IMR-90 (cell line): Measurements from ENCODE around the gene LRFN2. TPM values are rescaled to one million over a fixed set of nuclear protein-coding genes. Genes with fewer than 3 reads are reported as not detected.

Experiments used
- ATAC-seq: fragments of 200-7000 bp; cut with Tn5 transposase; 2 replicates; pipeline ENCODE4 v1.9.1; 2020; ENCODE audit warnings: low read depth, mild to moderate bottlenecking, moderate library complexity
- BruUV-seq: library from RNA; stranded (reverse); fragments of 400-500 nt; replicated peaks from 2 replicates; lab custom pipeline; 2021; lab: Mats Ljungman, UMichigan
- CTCF ChIA-PET: fragments of 300-600 bp; formaldehyde crosslinking; extraction: SDS; loops from one replicate; lab custom pipeline; 2021; ENCODE audit warnings: antibody characterized with exemption; lab: Yijun Ruan, JAX
- POLR2A ChIA-PET: fragments of 300-600 bp; sonication (Branson Sonifier 250); formaldehyde crosslinking; loops from one replicate; lab custom pipeline; 2022; ENCODE audit warnings: antibody characterized with exemption; ENCODE audit not compliant: unreplicated experiment; lab: Charles Lee
- DNase-seq: peaks from one replicate; pipeline ENCODE4 v3.0.0; 2013
- H2AFZ ChIP-seq: replicated peaks from 2 replicates; pipeline ENCODE3; 2013; ENCODE audit warnings: low read length, mild to moderate bottlenecking; ENCODE audit not compliant: poor library complexity
- H2AK5ac ChIP-seq: 2 replicates; pipeline ENCODE4 v1.6.1; 2013; ENCODE audit warnings: low read depth, low read length, inconsistent platforms
- H2AK9ac ChIP-seq: replicated peaks from 2 replicates; pipeline ENCODE3; 2013; ENCODE audit warnings: mild to moderate bottlenecking, low read depth, low read length, moderate library complexity; ENCODE audit not compliant: poor library complexity
- H2BK120ac ChIP-seq: 2 replicates; pipeline ENCODE4 v1.6.1; 2013; ENCODE audit warnings: low read depth, low read length, inconsistent platforms
- H2BK15ac ChIP-seq: 3 replicates; pipeline ENCODE4 v1.6.1; 2013; ENCODE audit warnings: low read depth, low read length, inconsistent platforms
- H2BK20ac ChIP-seq: 2 replicates; pipeline ENCODE4 v1.6.1; 2013; ENCODE audit warnings: low read depth, mild to moderate bottlenecking, inconsistent platforms, low read length, moderate library complexity
- H2BK5ac ChIP-seq: 2 replicates; pipeline ENCODE4 v1.6.1; 2013; ENCODE audit warnings: mild to moderate bottlenecking, low read depth, low read length, inconsistent platforms; ENCODE audit not compliant: poor library complexity, severe bottlenecking
- H3K14ac ChIP-seq: replicated peaks from 2 replicates; pipeline ENCODE4 v1.6.1; 2013; ENCODE audit warnings: low read depth, low read length, inconsistent platforms
- H3K18ac ChIP-seq: 2 replicates; pipeline ENCODE4 v1.6.1; 2013; ENCODE audit warnings: low read depth, low read length, control low read depth
- H3K23ac ChIP-seq: 2 replicates; pipeline ENCODE4 v1.6.1; 2013; ENCODE audit warnings: low read depth, low read length, inconsistent platforms
- H3K27ac ChIP-seq: 2 replicates; pipeline ENCODE4 v1.5.1; 2013; ENCODE audit warnings: mild to moderate bottlenecking, control low read depth, low read length; ENCODE audit not compliant: insufficient read depth
- H3K27me3 ChIP-seq: 2 replicates; pipeline ENCODE4 v1.6.1; 2013; ENCODE audit warnings: low read length; ENCODE audit not compliant: control insufficient read depth, insufficient read depth
- H3K36me3 ChIP-seq: 2 replicates; pipeline ENCODE4 v1.6.1; 2013; ENCODE audit warnings: low read length, mixed read lengths; ENCODE audit not compliant: control insufficient read depth, insufficient read depth
- H3K4ac ChIP-seq: 2 replicates; pipeline ENCODE4 v1.6.1; 2013; ENCODE audit warnings: low read depth, low read length, inconsistent platforms
- H3K4me1 ChIP-seq: 2 replicates; pipeline ENCODE4 v1.6.1; 2013; ENCODE audit warnings: low read length, mixed read lengths; ENCODE audit not compliant: control insufficient read depth, insufficient read depth
- H3K4me2 ChIP-seq: 2 replicates; pipeline ENCODE4 v1.6.1; 2013; ENCODE audit warnings: low read depth, mild to moderate bottlenecking, control low read depth, low read length, moderate library complexity
- H3K4me3 ChIP-seq: 2 replicates; pipeline ENCODE4 v1.5.1; 2013; ENCODE audit warnings: low read depth, mild to moderate bottlenecking, control low read depth, low read length, moderate library complexity; ENCODE audit not compliant: insufficient read depth
- H3K56ac ChIP-seq: 2 replicates; pipeline ENCODE4 v1.6.1; 2013; ENCODE audit warnings: low read length, inconsistent platforms; ENCODE audit not compliant: insufficient read depth; ENCODE audit errors: extremely low read depth
- H3K79me1 ChIP-seq, 2 experiments: 2 replicates each; pipeline ENCODE4 v1.6.1; 2013; ENCODE audit warnings: low read length in 2 of 2, inconsistent platforms in 1 of 2, low read depth in 1 of 2
- H3K9ac ChIP-seq: 2 replicates; pipeline ENCODE4 v1.6.1; 2013; ENCODE audit warnings: low read depth, low read length, control low read depth
- H3K9me1 ChIP-seq: 2 replicates; pipeline ENCODE4 v1.6.1; 2013; ENCODE audit warnings: low read length, inconsistent platforms; ENCODE audit not compliant: insufficient read depth
- H3K9me3 ChIP-seq: 2 replicates; pipeline ENCODE4 v1.6.1; 2013; ENCODE audit warnings: low read length; ENCODE audit not compliant: control insufficient read depth, insufficient read depth
- H4K20me1 ChIP-seq: 2 replicates; pipeline ENCODE4 v1.6.1; 2013; ENCODE audit warnings: low read length, inconsistent platforms; ENCODE audit not compliant: insufficient read depth
- H4K5ac ChIP-seq: 2 replicates; pipeline ENCODE4 v1.6.1; 2013; ENCODE audit warnings: mild to moderate bottlenecking, low read depth, low read length, control low read depth
- H4K8ac ChIP-seq, 2 experiments: 2 replicates each; pipeline ENCODE4 v1.6.1; 2013; ENCODE audit warnings: low read depth in 2 of 2, low read length in 2 of 2, control low read depth in 1 of 2, inconsistent platforms in 1 of 2
- H4K91ac ChIP-seq: 2 replicates; pipeline ENCODE4 v1.6.1; 2013; ENCODE audit warnings: low read depth, low read length, inconsistent platforms; ENCODE audit not compliant: insufficient read depth
- BHLHE40 ChIP-seq: fragments of 150-350 bp; IDR thresholded peaks from 2 replicates; pipeline ENCODE4 v1.6.1; 2016; ENCODE audit warnings: mild to moderate bottlenecking, low read depth, low read length
- CHD1 ChIP-seq: IDR thresholded peaks from 2 replicates; pipeline ENCODE4 v1.6.1; 2012; ENCODE audit warnings: low read depth, low read length, improper control_type of control experiment
- FOS ChIP-seq: fragments of 150-350 bp; IDR thresholded peaks from 2 replicates; pipeline ENCODE4 v1.6.1; 2016; ENCODE audit warnings: low read depth, low read length
- MAFK ChIP-seq: IDR thresholded peaks from 2 replicates; pipeline ENCODE4 v1.6.1; 2012; ENCODE audit warnings: low read depth, low read length, improper control_type of control experiment
- MAZ ChIP-seq: IDR thresholded peaks from 2 replicates; pipeline ENCODE4 v1.6.1; 2012; ENCODE audit warnings: low read depth, mild to moderate bottlenecking, low read length, improper control_type of control experiment, moderate library complexity, borderline replicate concordance
- MXI1 ChIP-seq: IDR thresholded peaks from 2 replicates; pipeline ENCODE4 v1.6.1; 2012; ENCODE audit warnings: low read depth, mild to moderate bottlenecking, low read length, moderate library complexity, borderline replicate concordance
- RAD21 ChIP-seq: IDR thresholded peaks from 2 replicates; pipeline ENCODE4 v1.6.1; 2012; ENCODE audit warnings: low read length, improper control_type of control experiment
- RFX5 ChIP-seq: IDR thresholded peaks from 2 replicates; pipeline ENCODE4 v1.8.0; 2012; ENCODE audit warnings: low read depth, mild to moderate bottlenecking, low read length, moderate library complexity
- USF2 ChIP-seq: fragments of 150-350 bp; IDR thresholded peaks from 2 replicates; pipeline ENCODE4 v1.6.1; 2017; ENCODE audit warnings: mild to moderate bottlenecking, antibody characterized with exemption, low read length, low read depth
- WGBS, 2 experiments: methylation state at CpG; one replicate each; pipeline versions ENCODE4 v1.1.5 to v1.1.7; 2013; ENCODE audit warnings: missing lambda C conversion rate in 2 of 2; ENCODE audit not compliant: insufficient read length in 1 of 2; ENCODE audit errors: extremely low coverage in 2 of 2; 5-methylcytosine and 5-hydroxymethylcytosine counted together
- dilution Hi-C: fragments of 300-500 bp; cut with HindIII; formaldehyde crosslinking; loops from one replicate; pipeline ENCODE4 v1.14.3; 2018; ENCODE audit warnings: low sequenced_read_pairs; ENCODE audit not compliant: unreplicated experiment
- in situ Hi-C: fragments of 300-500 bp; cut with MboI; formaldehyde crosslinking; loops from 3 replicates; pipeline ENCODE4 v1.14.3; 2019; ENCODE audit warnings: low sequenced_read_pairs, inconsistent platforms, mixed read lengths
- intact Hi-C: fragments of 100-400 bp; cut with micrococcal nuclease; formaldehyde crosslinking; loops from 2 replicates; pipeline ENCODE4 v1.10.0; 2022
- polyA plus RNA-seq, 3 experiments: library from polyadenylated mRNA; depleted of rRNA; stranded (reverse); fragments of >200 nt; gene quantifications; 2 replicates each; pipeline ENCODE4 v1.2.3, GENCODE V29; 2012; ENCODE audit warnings: low replicate concordance in 1 of 3
- total RNA-seq: library from RNA; depleted of rRNA; stranded (reverse); fragments of >200 nt; gene quantifications from 2 replicates; pipeline ENCODE4 v1.2.3, GENCODE V29; 2012

The LRFN2 gene
- total and polyA plus RNA-seq, 2 of the 4 experiments (the other 2 are of a cell fraction): not detected

- Histone ChIP-seq H2BK15ac (no peak overlapping the region), H3K27ac (no peak overlapping the region), H2AK9ac (no peak overlapping the region), H2BK20ac (no peak overlapping the region), H3K14ac (no peak overlapping the region), H3K4me1 (no peaks in the 10 kb centered on the region), H3K79me1 (no peaks in the 10 kb centered on the region), H3K36me3 (no peaks in the 10 kb centered on the region), H3K4me2 (no peak overlapping the region), H2BK5ac (no peak overlapping the region), H2AFZ (no peak overlapping the region), H3K27me3 (no peaks in the 10 kb centered on the region; the same call in 1 of the 2 replicates), H2BK120ac (no peak overlapping the region), H3K4me3 (no peak overlapping the region), H4K8ac (no peak overlapping the region), H4K20me1 (no peaks in the 10 kb centered on the region), H3K4ac (no peak overlapping the region), H3K18ac (no peak overlapping the region), H3K9me1 (no peaks in the 10 kb centered on the region), H2AK5ac (no peak overlapping the region), H3K9me3 (no peaks in the 10 kb centered on the region), H4K5ac (no peak overlapping the region), H3K9ac (no peak overlapping the region), H4K91ac (no peak overlapping the region), H3K56ac (no peak overlapping the region), H3K23ac (no peak overlapping the region)
- CTCF ChIA-PET: no interaction called here
- in situ Hi-C loops: no loop called here
- no TSS peak for BruUV-seq
- TF ChIP-seq RAD21 (no peak), CHD1 (no peak), MAFK (no peak), MXI1 (no peak), BHLHE40 (no peak), MAZ (no peak), USF2 (no peak), FOS (no peak), RFX5 (no peak)
- ATAC-seq (no peak), DNase-seq (no peak)
- intact Hi-C loops: no loop called here
- WGBS, 2 experiments: 82% methylated on average over 3 of the region's 7 CpGs; no CpG with 5 or more reads in 1 of the 2 experiments
- dilution Hi-C loops: no loop called here
- POLR2A ChIA-PET: no interaction called here
Observed at GRCh38 chr6:40539853-40540252, 47.3 kb downstream of the LRFN2 start.
